Neural progenitor cell (in vitro differentiated cells): ENCODE measurements around the gene MRPL45. TPM values are rescaled to one million over a fixed set of nuclear protein-coding genes. Genes with fewer than 3 reads are reported as not detected.

ENCODE experiments used
- DNase-seq: peaks from one replicate; pipeline ENCODE4 v3.0.0-alpha.2; 2016; ENCODE audit warnings: low spot score
- H2AFZ ChIP-seq: fragments of 200-600 bp; sonication (generic); replicated peaks from 2 replicates; pipeline ENCODE4 v1.6.1; 2016; ENCODE audit warnings: antibody characterized with exemption
- H3F3A ChIP-seq: fragments of 200-600 bp; sonication (generic); 2 replicates; pipeline ENCODE4 v1.6.1; 2016; ENCODE audit warnings: antibody characterized with exemption, low read depth
- H3K27ac ChIP-seq: fragments of 200-600 bp; sonication (generic); 2 replicates; pipeline ENCODE4 v1.5.1; 2016; ENCODE audit warnings: mild to moderate bottlenecking
- H3K27me3 ChIP-seq: fragments of 200-600 bp; sonication (generic); 2 replicates; pipeline ENCODE4 v1.6.1; 2016; ENCODE audit warnings: mild to moderate bottlenecking, moderate library complexity
- H3K36me3 ChIP-seq: fragments of 200-600 bp; sonication (generic); 2 replicates; pipeline ENCODE4 v1.5.1; 2016
- H3K4me1 ChIP-seq: fragments of 200-600 bp; sonication (generic); 2 replicates; pipeline ENCODE4 v1.6.1; 2016; ENCODE audit warnings: mixed run types
- H3K4me2 ChIP-seq: fragments of 200-600 bp; sonication (generic); 2 replicates; pipeline ENCODE4 v1.6.1; 2016
- H3K4me3 ChIP-seq: fragments of 200-600 bp; sonication (generic); 2 replicates; pipeline ENCODE4 v1.5.1; 2016
- H3K79me2 ChIP-seq: fragments of 200-600 bp; sonication (generic); 2 replicates; pipeline ENCODE4 v1.6.1; 2016; ENCODE audit warnings: low read depth
- H3K9ac ChIP-seq: fragments of 200-600 bp; sonication (generic); 2 replicates; pipeline ENCODE4 v1.6.1; 2016
- H3K9me3 ChIP-seq: fragments of 200-600 bp; sonication (generic); 2 replicates; pipeline ENCODE4 v1.5.1; 2016; ENCODE audit warnings: low read depth
- H4K20me1 ChIP-seq: fragments of 200-600 bp; sonication (generic); 2 replicates; pipeline ENCODE4 v1.6.1; 2016; ENCODE audit warnings: low read depth
- H3K27ac Mint-ChIP-seq: 3 replicates; pipeline ENCODE4 v1.8.0; 2021; ENCODE audit warnings: mixed read lengths
- H3K27me3 Mint-ChIP-seq: 2 replicates; pipeline ENCODE4 v1.8.0; 2022; ENCODE audit warnings: low read depth, mild to moderate bottlenecking, inconsistent platforms, moderate library complexity, mixed read lengths; ENCODE audit not compliant: insufficient read depth
- H3K36me3 Mint-ChIP-seq: 3 replicates; pipeline ENCODE4 v1.8.0; 2021; ENCODE audit warnings: mixed read lengths
- H3K4me1 Mint-ChIP-seq: 3 replicates; pipeline ENCODE4 v1.8.0; 2021; ENCODE audit warnings: mixed read lengths
- H3K4me3 Mint-ChIP-seq: 3 replicates; pipeline ENCODE4 v1.8.0; 2021; ENCODE audit warnings: mild to moderate bottlenecking, moderate library complexity, mixed read lengths
- H3K9me3 Mint-ChIP-seq: 3 replicates; pipeline ENCODE4 v1.8.0; 2020; ENCODE audit warnings: mixed read lengths
- EZH2 ChIP-seq: fragments of 200-600 bp; sonication (generic); IDR thresholded peaks from 2 replicates; pipeline ENCODE4 v1.6.1; 2017; ENCODE audit warnings: antibody characterized with exemption, mild to moderate bottlenecking, moderate library complexity
- EZH2phosphoT487 ChIP-seq: fragments of 200-600 bp; sonication (generic); IDR thresholded peaks from 2 replicates; pipeline ENCODE4 v1.6.1; 2017; ENCODE audit warnings: antibody characterized with exemption
- total RNA-seq: library from RNA; depleted of rRNA; stranded (reverse); fragments of >200 nt; gene quantifications from 2 replicates; pipeline ENCODE4 v1.2.3, GENCODE V29; 2015; ENCODE audit warnings: low replicate concordance
- TF ChIP-seq, protein P1 (sequence below): fragments of 200-600 bp; sonication (generic); IDR thresholded peaks from 2 replicates; pipeline ENCODE4 v1.5.1; 2017; ENCODE audit warnings: antibody characterized with exemption, mild to moderate bottlenecking

The MRPL45 gene
- total RNA-seq, 1 donor from 2014 or later = 68.3 TPM

DNA sequence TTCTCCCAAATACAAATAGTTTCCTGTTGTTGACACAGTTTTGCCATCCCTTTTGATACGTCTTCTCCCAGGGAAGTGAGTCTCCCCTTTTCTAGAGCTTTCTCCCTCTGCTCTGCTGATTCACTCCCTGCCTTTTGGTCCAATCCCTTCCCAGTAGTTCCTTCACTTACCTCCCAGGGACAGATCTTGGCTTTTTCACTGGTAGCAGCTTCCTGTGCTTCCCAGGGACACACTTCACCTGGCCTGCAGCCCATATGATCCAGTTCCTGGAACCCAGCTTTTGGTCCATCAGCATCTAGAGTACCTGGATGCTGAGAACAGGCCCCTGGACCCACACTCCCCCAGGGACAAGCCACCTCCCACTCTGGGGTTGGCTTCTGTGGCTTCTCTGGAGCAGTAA, 31.0 kb downstream of the MRPL45 start:
- H3K27ac Mint-ChIP-seq = no peak overlapping the region
- no peak for DNase-seq
- H3K4me3 ChIP-seq = no peak overlapping the region

DNA sequence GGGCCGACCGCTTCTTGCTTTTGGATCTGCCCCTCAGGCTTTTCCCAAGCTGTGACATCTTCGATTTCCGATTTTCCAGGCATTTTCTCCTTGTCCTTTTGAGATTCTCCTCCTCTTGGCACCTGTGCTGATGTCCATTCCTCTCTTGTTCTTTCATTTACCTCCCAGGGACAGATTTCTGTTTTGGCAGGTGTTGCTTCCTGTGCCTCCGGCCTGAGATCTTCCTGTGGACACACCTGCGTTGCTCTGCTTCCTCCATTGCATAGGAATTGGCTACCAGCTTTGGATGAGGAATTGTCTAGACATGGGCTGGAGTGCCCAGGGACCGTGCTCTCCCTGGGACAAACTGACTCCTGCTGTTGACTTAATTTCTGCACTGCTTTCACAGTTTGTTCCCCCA, 31.7 kb downstream of the MRPL45 start:
- H3K27me3 ChIP-seq = no peaks in the 10 kb centered on the region
- peaks cover 16% of the 10 kb centered on the region for H3F3A ChIP-seq
- peak overlapping the region; percentile 15 for H3K27ac Mint-ChIP-seq
- no peaks in the 10 kb centered on the region for H3K36me3 Mint-ChIP-seq
- peaks cover 8% of the 10 kb centered on the region for H3K27me3 Mint-ChIP-seq
- H3K79me2 ChIP-seq = no peaks in the 10 kb centered on the region
- TF ChIP-seq, protein P1, sequence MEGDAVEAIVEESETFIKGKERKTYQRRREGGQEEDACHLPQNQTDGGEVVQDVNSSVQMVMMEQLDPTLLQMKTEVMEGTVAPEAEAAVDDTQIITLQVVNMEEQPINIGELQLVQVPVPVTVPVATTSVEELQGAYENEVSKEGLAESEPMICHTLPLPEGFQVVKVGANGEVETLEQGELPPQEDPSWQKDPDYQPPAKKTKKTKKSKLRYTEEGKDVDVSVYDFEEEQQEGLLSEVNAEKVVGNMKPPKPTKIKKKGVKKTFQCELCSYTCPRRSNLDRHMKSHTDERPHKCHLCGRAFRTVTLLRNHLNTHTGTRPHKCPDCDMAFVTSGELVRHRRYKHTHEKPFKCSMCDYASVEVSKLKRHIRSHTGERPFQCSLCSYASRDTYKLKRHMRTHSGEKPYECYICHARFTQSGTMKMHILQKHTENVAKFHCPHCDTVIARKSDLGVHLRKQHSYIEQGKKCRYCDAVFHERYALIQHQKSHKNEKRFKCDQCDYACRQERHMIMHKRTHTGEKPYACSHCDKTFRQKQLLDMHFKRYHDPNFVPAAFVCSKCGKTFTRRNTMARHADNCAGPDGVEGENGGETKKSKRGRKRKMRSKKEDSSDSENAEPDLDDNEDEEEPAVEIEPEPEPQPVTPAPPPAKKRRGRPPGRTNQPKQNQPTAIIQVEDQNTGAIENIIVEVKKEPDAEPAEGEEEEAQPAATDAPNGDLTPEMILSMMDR = no peak
- TF ChIP-seq EZH2phosphoT487 = no peak
- TF ChIP-seq EZH2 = no peak
- H4K20me1 ChIP-seq = no peaks in the 10 kb centered on the region
- no peak overlapping the region for H2AFZ ChIP-seq
- DNase-seq = no peak
- no peak overlapping the region for H3K4me3 ChIP-seq
- H3K9me3 Mint-ChIP-seq = no peaks in the 10 kb centered on the region
- H3K4me1 ChIP-seq = peaks cover 25% of the 10 kb centered on the region
- H3K27ac ChIP-seq = no peak overlapping the region
- no peaks in the 10 kb centered on the region for H3K36me3 ChIP-seq
- H3K4me1 Mint-ChIP-seq = peaks cover 19% of the 10 kb centered on the region
- H3K4me2 ChIP-seq = no peak overlapping the region
- H3K9me3 ChIP-seq = no peaks in the 10 kb centered on the region
- H3K4me3 Mint-ChIP-seq = peak overlapping the region; percentile 14
- H3K9ac ChIP-seq = no peak overlapping the region

More for the DNA sequence above, 31.0 kb downstream of the MRPL45 start:
- TF ChIP-seq EZH2 (no peak), EZH2phosphoT487 (no peak)
- TF ChIP-seq, protein P1 = no peak
- Histone ChIP-seq H3K4me1 (peaks cover 25% of the 10 kb centered on the region), H2AFZ (no peak overlapping the region), H3K9ac (no peak overlapping the region), H3K36me3 (peaks cover 3% of the 10 kb centered on the region), H3K27me3 (no peaks in the 10 kb centered on the region), H3K27ac (no peak overlapping the region), H3F3A (peaks cover 20% of the 10 kb centered on the region), H3K4me2 (no peak overlapping the region), H3K9me3 (no peaks in the 10 kb centered on the region), H4K20me1 (no peaks in the 10 kb centered on the region), H3K79me2 (no peaks in the 10 kb centered on the region)
- peaks cover 8% of the 10 kb centered on the region for H3K27me3 Mint-ChIP-seq
- peaks cover 3% of the 10 kb centered on the region for H3K36me3 Mint-ChIP-seq
- H3K4me3 Mint-ChIP-seq = no peak overlapping the region
- H3K9me3 Mint-ChIP-seq = no peaks in the 10 kb centered on the region
- peaks cover 19% of the 10 kb centered on the region for H3K4me1 Mint-ChIP-seq

DNA sequence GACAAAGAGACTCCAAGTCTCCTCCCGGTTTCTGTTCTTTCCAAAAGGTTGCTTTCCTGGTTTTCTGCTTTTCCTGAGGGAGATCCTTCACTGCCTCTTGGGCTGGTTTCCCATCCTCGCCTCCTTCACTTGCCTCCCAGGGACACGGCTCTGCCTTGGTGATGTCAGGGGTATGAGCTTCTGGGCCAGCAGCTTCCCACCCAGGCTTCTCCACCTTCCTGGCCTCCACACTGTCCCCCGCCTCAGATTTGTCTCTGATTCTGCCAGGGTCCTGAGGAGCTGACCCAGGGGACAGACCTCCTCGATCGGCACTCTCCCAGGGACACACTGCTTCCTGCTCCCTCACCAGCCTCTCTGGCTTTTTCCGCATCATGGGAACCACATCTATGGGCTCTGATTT, 32.3 kb downstream of the MRPL45 start:
- Mint-ChIP-seq H3K27me3 (peaks cover 10% of the 10 kb centered on the region), H3K4me3 (no peak overlapping the region), H3K9me3 (no peaks in the 10 kb centered on the region), H3K36me3 (no peaks in the 10 kb centered on the region), H3K4me1 (peaks cover 19% of the 10 kb centered on the region), H3K27ac (no peak overlapping the region)
- no peak for TF ChIP-seq EZH2phosphoT487
- TF ChIP-seq EZH2 = no peak
- TF ChIP-seq, protein P1 = no peak
- H2AFZ ChIP-seq = no peak overlapping the region
- H4K20me1 ChIP-seq = no peaks in the 10 kb centered on the region
- DNase-seq = no peak
- no peaks in the 10 kb centered on the region for H3K79me2 ChIP-seq
- H3K27ac ChIP-seq = no peak overlapping the region
- H3K4me1 ChIP-seq = peaks cover 21% of the 10 kb centered on the region
- no peak overlapping the region for H3K4me3 ChIP-seq
- no peaks in the 10 kb centered on the region for H3K36me3 ChIP-seq
- no peak overlapping the region for H3K9ac ChIP-seq
- no peaks in the 10 kb centered on the region for H3K9me3 ChIP-seq
- no peak overlapping the region for H3K4me2 ChIP-seq
- H3K27me3 ChIP-seq = no peaks in the 10 kb centered on the region
- peaks cover 9% of the 10 kb centered on the region for H3F3A ChIP-seq
